Suprapubic skin (tissue), 3 donors: ENCODE results near the gene TMCC1.
"Not testable (repeated sequence)": the region's sequence is repeated elsewhere in the genome, so short reads cannot be mapped to it uniquely, and the experiment has no call there.

Source experiments
- CTCF ChIP-seq, 2 donors: fragments of 200-600 bp in 1 of 2; fragments of 450-650 bp in 1 of 2; sonication (generic) in 1 of 2; IDR thresholded peaks; one replicate each; pipeline ENCODE4 v1.5.1; 2016 to 2019; ENCODE audit warnings: antibody characterized with exemption in 2 of 2, mild to moderate bottlenecking in 1 of 2, moderate library complexity in 1 of 2
- EP300 ChIP-seq: sonication (generic); formaldehyde crosslinking; IDR thresholded peaks from one replicate; pipeline ENCODE4 v1.6.1; 2017; ENCODE audit warnings: antibody characterized with exemption
- POLR2A ChIP-seq, 2 donors: fragments of 450-650 bp; IDR thresholded peaks; one replicate each; pipeline ENCODE4 v1.6.1; 2017; ENCODE audit warnings: antibody characterized with exemption in 2 of 2, mild to moderate bottlenecking in 2 of 2, moderate library complexity in 2 of 2

- TF ChIP-seq POLR2A (IDR thresholded peaks at IDR 0.05); CTCF (IDR thresholded peaks at IDR 0.05); EP300: not testable (repeated sequence)
Observed at GRCh38 chr3:129751105-129751504, 142.4 kb downstream of the TMCC1 start.
